ENCODE data around the gene STX4.
A peak's percentile ranks its signal among the peaks of the same experiment; 100 is the strongest.
"Not testable (repeated sequence)": the region's sequence is repeated elsewhere in the genome, so short reads cannot be mapped to it uniquely, and the experiment has no call there.

The STX4 gene

GRCh38 chr16:31010585-31011325, 22.6 kb upstream of the STX4 start, which contains the start of gene STX1B:
Gene STX1B, minus strand, starts transcription at chr16:31010638. Its CDS starts 242 bp downstream, at chr16:31010396.
- Histone ChIP-seq H3K9me3 (ENCODE audit: severe bottlenecking) (no peaks in the 10 kb centered on the region), H3K4me3 (ENCODE audit: low read depth, low read length) (peak within 1 kb of the TSS; percentile 42), H3K27me3 (ENCODE audit: insufficient read depth, low read depth, severe bottlenecking) (no peaks in the 10 kb centered on the region), H3K36me3 (no peaks in the 10 kb centered on the region), H3K27ac (no peak within 1 kb of the TSS)
- DNase-seq, result peak; percentile 89
- TF ChIP-seq CTCF (IDR thresholded peaks at IDR 0.05; ENCODE audit: low read depth, low read length), result no peak

- H3K9me3 ChIP-seq (ENCODE audit: severe bottlenecking); DNase-seq; H3K4me3 ChIP-seq (ENCODE audit: low read depth, low read length); H3K27ac ChIP-seq; H3K27me3 ChIP-seq (ENCODE audit: insufficient read depth, low read depth, severe bottlenecking); H3K36me3 ChIP-seq: not testable (repeated sequence)
Measured at GRCh38 chr16:31011815-31012214, 21.5 kb upstream of the STX4 start.

- not testable (repeated sequence) for DNase-seq; H3K27me3 ChIP-seq (ENCODE audit: insufficient read depth, low read depth, severe bottlenecking); H3K27ac ChIP-seq; H3K9me3 ChIP-seq (ENCODE audit: severe bottlenecking); H3K4me3 ChIP-seq (ENCODE audit: low read depth, low read length); H3K36me3 ChIP-seq
Measured at GRCh38 chr16:31013292-31013691, 20.1 kb upstream of the STX4 start.

GRCh38 chr16:31016018-31016417, 17.3 kb upstream of the STX4 start:
- H3K4me3 ChIP-seq (ENCODE audit: low read depth, low read length), result no peak overlapping the region
- no peak overlapping the region for H3K27ac ChIP-seq
- H3K9me3 ChIP-seq (ENCODE audit: severe bottlenecking), result no peaks in the 10 kb centered on the region
- peak; percentile 71 for TF ChIP-seq CTCF (IDR thresholded peaks at IDR 0.05; ENCODE audit: low read depth, low read length)
- peak; percentile 66 for DNase-seq
- no peaks in the 10 kb centered on the region for H3K27me3 ChIP-seq (ENCODE audit: insufficient read depth, low read depth, severe bottlenecking)
- H3K36me3 ChIP-seq, result no peaks in the 10 kb centered on the region

GRCh38 chr16:31017756-31018155, 15.6 kb upstream of the STX4 start:
- not testable (repeated sequence) for H3K9me3 ChIP-seq (ENCODE audit: severe bottlenecking); H3K27me3 ChIP-seq (ENCODE audit: insufficient read depth, low read depth, severe bottlenecking); H3K27ac ChIP-seq; DNase-seq; H3K36me3 ChIP-seq; H3K4me3 ChIP-seq (ENCODE audit: low read depth, low read length)

- no peak for DNase-seq
- Histone ChIP-seq H3K27me3 (ENCODE audit: insufficient read depth, low read depth, severe bottlenecking) (no peaks in the 10 kb centered on the region), H3K4me3 (ENCODE audit: low read depth, low read length) (no peak overlapping the region), H3K36me3 (no peaks in the 10 kb centered on the region), H3K27ac (no peak overlapping the region), H3K9me3 (ENCODE audit: severe bottlenecking) (no peaks in the 10 kb centered on the region)
- no peak for TF ChIP-seq CTCF (IDR thresholded peaks at IDR 0.05; ENCODE audit: low read depth, low read length)
Measured at GRCh38 chr16:31020536-31020935, 12.8 kb upstream of the STX4 start.

GRCh38 chr16:31022544-31023251, 10.7 kb upstream of the STX4 start:
- no peaks in the 10 kb centered on the region for H3K27me3 ChIP-seq (ENCODE audit: insufficient read depth, low read depth, severe bottlenecking)
- TF ChIP-seq CTCF (IDR thresholded peaks at IDR 0.05; ENCODE audit: low read depth, low read length), result no peak
- no peak overlapping the region for H3K4me3 ChIP-seq (ENCODE audit: low read depth, low read length)
- no peak for DNase-seq
- no peaks in the 10 kb centered on the region for H3K9me3 ChIP-seq (ENCODE audit: severe bottlenecking)
- no peaks in the 10 kb centered on the region for H3K36me3 ChIP-seq
- H3K27ac ChIP-seq, result no peak overlapping the region
